SK-N-SH treated with all-trans-retinoic acid at 6 μM for 48 hours (cell line): ENCODE measurements around the gene SERPINE2.
A peak's percentile ranks its signal among the peaks of the same experiment; 100 is the strongest.

Experiments used
- ATAC-seq: fragments of 200-7000 bp; cut with Tn5 transposase; 3 replicates; pipeline ENCODE4 v1.9.1; 2020; ENCODE audit warnings: mild to moderate bottlenecking, moderate library complexity
- ARNTL ChIP-seq: fragments of 450-650 bp; formaldehyde crosslinking; IDR thresholded peaks from 2 replicates; pipeline ENCODE4 v1.5.0; 2020; ENCODE audit warnings: low read depth, mild to moderate bottlenecking, moderate library complexity, borderline replicate concordance
- BACH2 ChIP-seq: fragments of 250-450 bp; sonication (Bioruptor Pico); IDR thresholded peaks from 2 replicates; pipeline ENCODE4 v1.9.0; 2021; ENCODE audit warnings: mild to moderate bottlenecking, borderline replicate concordance
- CREB5 ChIP-seq: fragments of 250-450 bp; sonication (Bioruptor Pico); IDR thresholded peaks from 2 replicates; pipeline ENCODE4 v1.5.1; 2020; ENCODE audit warnings: low read depth, mild to moderate bottlenecking, moderate library complexity
- CSDC2 ChIP-seq: fragments of 250-450 bp; sonication (Bioruptor Pico); IDR thresholded peaks from 2 replicates; pipeline ENCODE4 v1.5.0; 2020; ENCODE audit warnings: mild to moderate bottlenecking, moderate library complexity
- CSRNP3 ChIP-seq: fragments of 250-450 bp; sonication (Bioruptor Pico); IDR thresholded peaks from 2 replicates; pipeline ENCODE4 v1.5.1; 2021; ENCODE audit warnings: mild to moderate bottlenecking, moderate library complexity
- ESRRG ChIP-seq: fragments of 250-450 bp; sonication (Bioruptor Pico); IDR thresholded peaks from 2 replicates; pipeline ENCODE4 v1.6.1; 2021; ENCODE audit warnings: mild to moderate bottlenecking
- GLIS3 ChIP-seq: fragments of 250-450 bp; sonication (Bioruptor Pico); IDR thresholded peaks from 2 replicates; pipeline ENCODE4 v1.5.0; 2020; ENCODE audit warnings: mild to moderate bottlenecking, moderate library complexity
- ISL1 ChIP-seq: fragments of 250-450 bp; sonication (Bioruptor Pico); IDR thresholded peaks from 2 replicates; pipeline ENCODE4 v2.1.2; 2022; ENCODE audit warnings: mild to moderate bottlenecking, moderate library complexity
- OSR1 ChIP-seq: fragments of 250-450 bp; sonication (Bioruptor Pico); IDR thresholded peaks from 2 replicates; pipeline ENCODE4 v1.8.0; 2022; ENCODE audit warnings: moderate library complexity, mild to moderate bottlenecking, inconsistent platforms
- PATZ1 ChIP-seq: fragments of 250-450 bp; sonication (Bioruptor Pico); IDR thresholded peaks from 2 replicates; pipeline ENCODE4 v1.8.0; 2020; ENCODE audit warnings: mild to moderate bottlenecking, moderate library complexity, borderline replicate concordance
- PPARA ChIP-seq: fragments of 250-450 bp; sonication (Bioruptor Pico); IDR thresholded peaks from 2 replicates; pipeline ENCODE4 v1.5.0; 2020; ENCODE audit warnings: mild to moderate bottlenecking, borderline replicate concordance
- RARB ChIP-seq: fragments of 250-450 bp; sonication (Bioruptor Pico); IDR thresholded peaks from 2 replicates; pipeline ENCODE4 v1.8.0; 2021; ENCODE audit warnings: mild to moderate bottlenecking, moderate library complexity
- SNAI2 ChIP-seq: fragments of 250-450 bp; sonication (Bioruptor Pico); IDR thresholded peaks from 2 replicates; pipeline ENCODE4 v1.5.0; 2020; ENCODE audit warnings: mild to moderate bottlenecking, moderate library complexity
- TCF4 ChIP-seq: fragments of 250-450 bp; sonication (Bioruptor Pico); IDR thresholded peaks from 2 replicates; pipeline ENCODE4 v1.8.0; 2021; ENCODE audit warnings: mild to moderate bottlenecking, moderate library complexity, borderline replicate concordance
- TOX ChIP-seq: fragments of 250-450 bp; sonication (Bioruptor Pico); IDR thresholded peaks from 2 replicates; pipeline ENCODE4 v1.8.0; 2021; ENCODE audit warnings: mild to moderate bottlenecking, moderate library complexity, borderline replicate concordance
- ZC3H10 ChIP-seq: fragments of 250-450 bp; sonication (Bioruptor Pico); IDR thresholded peaks from 2 replicates; pipeline ENCODE4 v1.5.1; 2021; ENCODE audit warnings: mild to moderate bottlenecking, moderate library complexity
- ZFP3 ChIP-seq: fragments of 250-450 bp; sonication (Bioruptor Pico); IDR thresholded peaks from 2 replicates; pipeline ENCODE4 v1.5.0; 2020; ENCODE audit warnings: mild to moderate bottlenecking, moderate library complexity
- ZFP30 ChIP-seq: fragments of 450-650 bp; formaldehyde crosslinking; IDR thresholded peaks from 2 replicates; pipeline ENCODE4 v1.5.0; 2022; ENCODE audit warnings: mild to moderate bottlenecking, moderate library complexity
- ZNF565 ChIP-seq: fragments of 450-650 bp; formaldehyde crosslinking; conservative IDR thresholded peaks from 2 replicates; pipeline ENCODE4 v1.5.0; 2020; ENCODE audit warnings: low read depth, mild to moderate bottlenecking, moderate library complexity
- ZNF70 ChIP-seq: fragments of 450-650 bp; formaldehyde crosslinking; IDR thresholded peaks from 2 replicates; pipeline ENCODE4 v1.5.0; 2020; ENCODE audit warnings: mild to moderate bottlenecking, moderate library complexity
- ZNF8 ChIP-seq: fragments of 450-650 bp; formaldehyde crosslinking; IDR thresholded peaks from 2 replicates; pipeline ENCODE4 v1.5.0; 2020; ENCODE audit warnings: mild to moderate bottlenecking, moderate library complexity

Gene SERPINE2

GRCh38 chr2:223993634-223994232, 45.4 kb downstream of the SERPINE2 start:
- peak; percentile 93 for ATAC-seq
- TF ChIP-seq TCF4 (CRISPR knock-in tag): no peak
- TF ChIP-seq GLIS3 (CRISPR knock-in tag): no peak
- no peak for TF ChIP-seq ZNF565 (CRISPR knock-in tag)
- TF ChIP-seq ARNTL (CRISPR knock-in tag): no peak
- no peak for TF ChIP-seq ZFP3 (CRISPR knock-in tag)
- TF ChIP-seq CSDC2 (CRISPR knock-in tag): no peak
- no peak for TF ChIP-seq TOX (CRISPR knock-in tag)
- TF ChIP-seq ISL1 (CRISPR knock-in tag): no peak
- TF ChIP-seq ZNF70: no peak
- TF ChIP-seq ZC3H10 (CRISPR knock-in tag): no peak
- TF ChIP-seq PPARA (CRISPR knock-in tag): no peak
- TF ChIP-seq, all 23 proteins: peak for 0

- no peak for TF ChIP-seq TCF4 (CRISPR knock-in tag)
- TF ChIP-seq ZNF565 (CRISPR knock-in tag): no peak
- TF ChIP-seq CSRNP3: no peak
- no peak for TF ChIP-seq ESRRG
- TF ChIP-seq PATZ1 (CRISPR knock-in tag): no peak
- no peak for TF ChIP-seq ZC3H10 (CRISPR knock-in tag)
- TF ChIP-seq ZFP30 (CRISPR knock-in tag): no peak
- TF ChIP-seq OSR1 (CRISPR knock-in tag): no peak
- no peak for TF ChIP-seq PPARA (CRISPR knock-in tag)
- TF ChIP-seq ZNF8 (CRISPR knock-in tag): no peak
- TF ChIP-seq TOX (CRISPR knock-in tag): no peak
- no peak for TF ChIP-seq ZNF70
- no peak for TF ChIP-seq RARB (CRISPR knock-in tag)
- no peak for TF ChIP-seq SNAI2 (CRISPR knock-in tag)
- ATAC-seq: no peak
Measured at GRCh38 chr2:223991611-223992010, 47.5 kb downstream of the SERPINE2 start.

GRCh38 chr2:223989856-223990232, 49.2 kb downstream of the SERPINE2 start:
- no peak for ATAC-seq
- TF ChIP-seq PATZ1 (CRISPR knock-in tag) (no peak), CREB5 (no peak), ESRRG (no peak), BACH2 (CRISPR knock-in tag) (no peak), ISL1 (CRISPR knock-in tag) (no peak), TOX (CRISPR knock-in tag) (no peak), ZNF70 (no peak), ZFP3 (CRISPR knock-in tag) (no peak), ZNF8 (CRISPR knock-in tag) (no peak), GLIS3 (CRISPR knock-in tag) (no peak), CSRNP3 (no peak), PPARA (CRISPR knock-in tag) (no peak)
